Measurements from ENCODE around the gene TNRC18.

DNA sequence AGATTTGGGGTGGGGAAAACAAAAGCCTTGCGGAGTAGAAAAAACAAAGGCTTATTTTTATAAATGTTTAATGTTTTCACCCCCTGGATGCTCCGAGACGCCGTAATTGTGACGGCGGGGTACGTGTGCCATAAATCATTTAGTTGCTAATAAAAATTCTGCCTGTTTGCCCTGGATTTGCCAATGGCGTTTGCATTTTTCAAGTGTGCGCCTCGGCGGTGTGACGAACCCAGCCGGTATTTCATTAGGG is 2.5 kb upstream of the TNRC18 start:
- no peak for TF ChIP-seq POLR2A (IDR thresholded peaks at IDR 0.05)
- TF ChIP-seq, protein P1, sequence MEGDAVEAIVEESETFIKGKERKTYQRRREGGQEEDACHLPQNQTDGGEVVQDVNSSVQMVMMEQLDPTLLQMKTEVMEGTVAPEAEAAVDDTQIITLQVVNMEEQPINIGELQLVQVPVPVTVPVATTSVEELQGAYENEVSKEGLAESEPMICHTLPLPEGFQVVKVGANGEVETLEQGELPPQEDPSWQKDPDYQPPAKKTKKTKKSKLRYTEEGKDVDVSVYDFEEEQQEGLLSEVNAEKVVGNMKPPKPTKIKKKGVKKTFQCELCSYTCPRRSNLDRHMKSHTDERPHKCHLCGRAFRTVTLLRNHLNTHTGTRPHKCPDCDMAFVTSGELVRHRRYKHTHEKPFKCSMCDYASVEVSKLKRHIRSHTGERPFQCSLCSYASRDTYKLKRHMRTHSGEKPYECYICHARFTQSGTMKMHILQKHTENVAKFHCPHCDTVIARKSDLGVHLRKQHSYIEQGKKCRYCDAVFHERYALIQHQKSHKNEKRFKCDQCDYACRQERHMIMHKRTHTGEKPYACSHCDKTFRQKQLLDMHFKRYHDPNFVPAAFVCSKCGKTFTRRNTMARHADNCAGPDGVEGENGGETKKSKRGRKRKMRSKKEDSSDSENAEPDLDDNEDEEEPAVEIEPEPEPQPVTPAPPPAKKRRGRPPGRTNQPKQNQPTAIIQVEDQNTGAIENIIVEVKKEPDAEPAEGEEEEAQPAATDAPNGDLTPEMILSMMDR (IDR thresholded peaks at IDR 0.05): no peak

Measured in lower leg skin (tissue), 3 donors.